H1 (cell line): ENCODE data around the gene TCAP. TPM values are rescaled to one million over a fixed set of nuclear protein-coding genes. Genes with fewer than 3 reads are reported as not detected.

Experiments
- ASH2L ChIP-seq: fragments of 200-600, 300-600 bp; sonication (generic); IDR thresholded peaks from one replicate; pipeline ENCODE4 v1.7.1; 2017; ENCODE audit warnings: low read length
- CBX5 ChIP-seq: fragments of 300-800, 300-1000 bp; sonication (generic); IDR thresholded peaks from 2 replicates; pipeline ENCODE4 v1.7.1; 2016; ENCODE audit warnings: antibody characterized with exemption, low read length, low read depth
- CHD1 ChIP-seq: IDR thresholded peaks from 2 replicates; pipeline ENCODE4 v1.6.1; 2012; ENCODE audit warnings: low read depth, low read length, improper control_type of control experiment
- CTCF ChIP-seq, 3 experiments: IDR thresholded peaks; 1 replicate in 2 of 3; 2 replicates in 1 of 3; pipeline versions ENCODE4 v1.5.1 to v1.6.1; 2011; ENCODE audit warnings: low read length in 3 of 3, mild to moderate bottlenecking in 3 of 3, inconsistent platforms in 2 of 3, low read depth in 1 of 3, moderate library complexity in 1 of 3; ENCODE audit not compliant: insufficient read depth in 1 of 3; ENCODE audit errors: control extremely low read depth in 1 of 3
- E2F6 ChIP-seq: IDR thresholded peaks from 2 replicates; pipeline ENCODE4 v1.6.1; 2012; ENCODE audit warnings: inconsistent platforms
- FOSL1 ChIP-seq: IDR thresholded peaks from 2 replicates; pipeline ENCODE4 v1.6.1; 2011; ENCODE audit warnings: mild to moderate bottlenecking, low read depth, low read length, moderate library complexity; ENCODE audit not compliant: insufficient read depth
- GABPA ChIP-seq: IDR thresholded peaks from 2 replicates; pipeline ENCODE4 v1.6.1; 2011; ENCODE audit warnings: mild to moderate bottlenecking, low read length, moderate library complexity, borderline replicate concordance; ENCODE audit not compliant: insufficient read depth
- HDAC2 ChIP-seq, 2 experiments: fragments of 300-600 bp in 1 of 2; sonication (generic) in 1 of 2; IDR thresholded peaks; 2 replicates each; pipeline ENCODE4 v1.6.1; 2011 to 2012; ENCODE audit warnings: low read depth in 2 of 2, low read length in 2 of 2, mild to moderate bottlenecking in 2 of 2, moderate library complexity in 2 of 2, borderline replicate concordance in 1 of 2, inconsistent platforms in 1 of 2
- KDM1A ChIP-seq: fragments of 200-600, 300-600 bp; sonication (generic); IDR thresholded peaks from 2 replicates; pipeline ENCODE4 v1.7.1; 2016; ENCODE audit warnings: mild to moderate bottlenecking, low read length, borderline replicate concordance
- KDM4A ChIP-seq: IDR thresholded peaks from one replicate; pipeline ENCODE4 v1.7.1; 2012; ENCODE audit warnings: low read depth, mild to moderate bottlenecking, moderate library complexity, low read length, inconsistent platforms; ENCODE audit not compliant: severe bottlenecking
- RAD21 ChIP-seq, 2 experiments: IDR thresholded peaks in 1 of 2; conservative IDR thresholded peaks in 1 of 2; 2 replicates each; pipeline ENCODE4 v1.6.1; 2011; ENCODE audit warnings: low read depth in 2 of 2, low read length in 2 of 2, improper control_type of control experiment in 1 of 2, inconsistent platforms in 1 of 2, mild to moderate bottlenecking in 1 of 2, moderate library complexity in 1 of 2
- RNF2 ChIP-seq: fragments of 200-900, 300-1000 bp; sonication (generic); IDR thresholded peaks from 2 replicates; pipeline ENCODE4 v1.7.1; 2016; ENCODE audit warnings: borderline replicate concordance, low read depth, mild to moderate bottlenecking, antibody characterized with exemption, low read length; ENCODE audit not compliant: poor library complexity, severe bottlenecking; ENCODE audit errors: missing control alignments
- TBP ChIP-seq: IDR thresholded peaks from 2 replicates; pipeline ENCODE4 v1.6.1; 2011; ENCODE audit warnings: low read depth, low read length, improper control_type of control experiment
- YY1 ChIP-seq: IDR thresholded peaks from 2 replicates; pipeline ENCODE4 v1.6.1; 2011; ENCODE audit warnings: low read depth, mild to moderate bottlenecking, low read length
- polyA plus RNA-seq, 7 experiments: library from polyadenylated mRNA; depleted of rRNA in 3 of 7; stranded (reverse) in 5 of 7; unstranded in 2 of 7; fragments of >200 nt in 5 of 7; fragments of 200-250 nt in 2 of 7; gene quantifications; 1 replicate in 5 of 7; 2 replicates in 1 of 7; 4 replicates in 1 of 7; pipeline versions ENCODE4 v1.2.1 to v1.2.3, GENCODE V29; 2011 to 2013; ENCODE audit warnings: missing spikeins in 2 of 7, mixed read lengths in 2 of 7
- total RNA-seq: library from RNA; stranded (reverse); fragmentation: NEBNext Ultra II Directional; extraction: Animal tissue kit (Norgen Biotek cat#: 25700); gene quantifications from 2 replicates; pipeline ENCODE4 v1.2.1, GENCODE V29; 2021
- TF ChIP-seq, protein P1 (sequence below): IDR thresholded peaks from 2 replicates; pipeline ENCODE4 v1.6.1; 2012; ENCODE audit warnings: inconsistent platforms

TCAP gene
- total and polyA plus RNA-seq, 2 of the 8 experiments (the other 6 are each of a cell fraction or from before 2014, with no cell fraction given): 0.82 to 1.4 TPM

DNA sequence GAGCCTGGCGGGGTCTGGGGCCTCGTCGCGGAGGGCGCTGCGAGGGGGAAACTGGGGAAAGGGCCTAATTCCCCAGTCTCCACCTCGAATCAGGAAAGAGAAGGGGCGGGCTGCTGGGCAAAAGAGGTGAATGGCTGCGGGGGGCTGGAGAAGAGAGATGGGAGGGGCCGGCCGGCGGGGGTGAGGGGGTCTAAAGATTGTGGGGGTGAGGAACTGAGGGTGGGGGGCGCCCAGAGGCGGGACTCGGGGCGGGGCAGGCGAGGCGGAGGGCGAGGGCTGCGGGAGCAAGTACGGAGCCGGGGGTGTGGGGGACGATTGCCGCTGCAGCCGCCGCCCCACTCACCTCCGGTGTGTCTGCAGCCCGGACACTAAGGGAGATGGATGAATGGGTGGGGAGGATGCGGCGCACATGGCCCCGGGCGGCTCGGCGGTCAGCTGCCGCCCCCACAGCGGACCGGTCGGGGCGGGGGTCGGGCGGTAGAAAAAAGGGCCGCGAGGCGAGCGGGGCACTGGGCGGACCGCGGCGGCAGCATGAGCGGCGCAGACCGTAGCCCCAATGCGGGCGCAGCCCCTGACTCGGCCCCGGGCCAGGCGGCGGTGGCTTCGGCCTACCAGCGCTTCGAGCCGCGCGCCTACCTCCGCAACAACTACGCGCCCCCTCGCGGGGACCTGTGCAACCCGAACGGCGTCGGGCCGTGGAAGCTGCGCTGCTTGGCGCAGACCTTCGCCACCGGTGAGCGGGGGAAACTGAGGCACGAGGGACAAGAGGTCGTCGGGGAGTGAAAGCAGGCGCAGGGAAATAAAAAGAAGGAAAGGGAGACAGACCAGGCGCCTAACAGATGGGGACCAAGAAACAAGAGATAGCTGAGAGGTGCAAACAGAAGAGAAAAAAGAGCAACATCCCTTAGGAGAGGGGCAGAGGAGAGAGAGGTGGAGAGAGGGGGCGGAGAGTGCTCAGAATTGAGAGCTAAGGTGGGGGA, 3.1 kb downstream of the TCAP start, which contains the start of gene PNMT (continued):
- peak; percentile 32 for TF ChIP-seq RNF2
- TF ChIP-seq, protein P1, sequence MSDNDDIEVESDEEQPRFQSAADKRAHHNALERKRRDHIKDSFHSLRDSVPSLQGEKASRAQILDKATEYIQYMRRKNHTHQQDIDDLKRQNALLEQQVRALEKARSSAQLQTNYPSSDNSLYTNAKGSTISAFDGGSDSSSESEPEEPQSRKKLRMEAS: peak; percentile 64; the same call in 1 of the 2 replicates
- TF ChIP-seq RAD21 (IDR thresholded peaks at IDR 0.05 in 1 of 2, conservative IDR thresholded peaks at IDR 0.05 in 1 of 2; ENCODE audit: low read depth in 2 of 2, low read length in 2 of 2): peak; percentile 19 to 61; a peak in 3 of 4 replicates
- peak; percentile 74 for TF ChIP-seq KDM4A
- TF ChIP-seq GABPA: peak; percentile 84; the same call in 1 of the 2 replicates
- TF ChIP-seq FOSL1: no peak
- TF ChIP-seq CTCF (IDR thresholded peaks at IDR 0.05; ENCODE audit: control extremely low read depth in 1 of 3, insufficient read depth in 1 of 3, low read depth in 1 of 3, low read length in 3 of 3): peak; percentile 63 to 72 (median 67)
- TF ChIP-seq CHD1: no peak
- TF ChIP-seq YY1: no peak
- TF ChIP-seq KDM1A: 0 out of 2 replicates have a peak, but pooled peaks have one; percentile 15
- TF ChIP-seq CBX5: no peak
- peak; percentile 72 for TF ChIP-seq E2F6
- TF ChIP-seq TBP: peak; percentile 70
- TF ChIP-seq HDAC2 (IDR thresholded peaks at IDR 0.05; ENCODE audit: borderline replicate concordance in 1 of 2, low read depth in 2 of 2, low read length in 2 of 2): peak; percentile 28 to 44; a peak in 2 of 4 replicates
- peak; percentile 79 for TF ChIP-seq ASH2L
